ENCODE data around the gene RPL22.
A peak's percentile ranks its signal among the peaks of the same experiment; 100 is the strongest.

The RPL22 gene

GRCh38 chr1:6165027-6165426, 34.4 kb downstream of the RPL22 start:
- no peak overlapping the region for H3K4me3 ChIP-seq (ENCODE audit: low read depth, low read length)
- TF ChIP-seq, protein P1, sequence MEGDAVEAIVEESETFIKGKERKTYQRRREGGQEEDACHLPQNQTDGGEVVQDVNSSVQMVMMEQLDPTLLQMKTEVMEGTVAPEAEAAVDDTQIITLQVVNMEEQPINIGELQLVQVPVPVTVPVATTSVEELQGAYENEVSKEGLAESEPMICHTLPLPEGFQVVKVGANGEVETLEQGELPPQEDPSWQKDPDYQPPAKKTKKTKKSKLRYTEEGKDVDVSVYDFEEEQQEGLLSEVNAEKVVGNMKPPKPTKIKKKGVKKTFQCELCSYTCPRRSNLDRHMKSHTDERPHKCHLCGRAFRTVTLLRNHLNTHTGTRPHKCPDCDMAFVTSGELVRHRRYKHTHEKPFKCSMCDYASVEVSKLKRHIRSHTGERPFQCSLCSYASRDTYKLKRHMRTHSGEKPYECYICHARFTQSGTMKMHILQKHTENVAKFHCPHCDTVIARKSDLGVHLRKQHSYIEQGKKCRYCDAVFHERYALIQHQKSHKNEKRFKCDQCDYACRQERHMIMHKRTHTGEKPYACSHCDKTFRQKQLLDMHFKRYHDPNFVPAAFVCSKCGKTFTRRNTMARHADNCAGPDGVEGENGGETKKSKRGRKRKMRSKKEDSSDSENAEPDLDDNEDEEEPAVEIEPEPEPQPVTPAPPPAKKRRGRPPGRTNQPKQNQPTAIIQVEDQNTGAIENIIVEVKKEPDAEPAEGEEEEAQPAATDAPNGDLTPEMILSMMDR (IDR thresholded peaks at IDR 0.05; ENCODE audit: borderline replicate concordance, insufficient read depth, low read depth, low read length): no peak

DNA sequence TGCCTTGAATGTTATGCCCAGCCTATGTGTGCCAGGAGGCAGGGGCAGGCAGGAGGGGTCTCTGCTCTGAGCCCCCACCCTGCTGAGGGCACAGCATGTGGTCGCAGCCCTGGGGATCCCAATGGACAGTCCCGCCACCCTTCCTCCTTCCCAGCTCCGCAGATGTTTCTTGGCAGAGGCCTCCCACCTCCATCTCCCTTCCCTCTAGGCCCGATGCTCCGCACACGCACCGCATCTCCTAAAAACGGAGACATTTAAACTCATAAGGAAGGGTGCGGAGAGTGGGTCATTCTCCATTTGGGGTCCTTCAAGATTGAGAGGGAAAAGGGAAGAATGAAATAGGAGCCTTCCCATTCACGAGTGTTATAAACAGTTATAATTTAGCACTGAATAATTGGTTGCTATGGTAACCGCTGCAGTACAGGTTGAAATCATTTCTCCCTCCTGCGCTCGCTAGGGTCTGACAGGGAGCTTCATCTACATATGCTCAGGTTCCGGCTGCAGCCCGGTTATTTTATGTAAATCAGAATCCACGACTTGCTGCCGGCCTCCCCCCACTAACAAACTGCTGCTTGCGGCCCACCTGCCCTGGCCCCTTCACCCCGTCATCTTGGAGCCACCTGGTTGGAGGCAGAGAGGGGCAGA, 35.3 kb downstream of the RPL22 start:
- H3K4me3 ChIP-seq (ENCODE audit: low read depth, low read length): no peak overlapping the region
- TF ChIP-seq, protein P1 (IDR thresholded peaks at IDR 0.05; ENCODE audit: borderline replicate concordance, insufficient read depth, low read depth, low read length): no peak

- TF ChIP-seq, protein P1 (IDR thresholded peaks at IDR 0.05; ENCODE audit: borderline replicate concordance, insufficient read depth, low read depth, low read length): no peak
- no peak overlapping the region for H3K4me3 ChIP-seq (ENCODE audit: low read depth, low read length)
Observed at GRCh38 chr1:6163191-6163972, 36.0 kb downstream of the RPL22 start.

- no peak overlapping the region for H3K4me3 ChIP-seq (ENCODE audit: low read depth, low read length)
- TF ChIP-seq, protein P1 (IDR thresholded peaks at IDR 0.05; ENCODE audit: borderline replicate concordance, insufficient read depth, low read depth, low read length): peak; percentile 23; the same call in 1 of the 2 replicates
Observed at GRCh38 chr1:6162773-6163172, 36.6 kb downstream of the RPL22 start.

DNA sequence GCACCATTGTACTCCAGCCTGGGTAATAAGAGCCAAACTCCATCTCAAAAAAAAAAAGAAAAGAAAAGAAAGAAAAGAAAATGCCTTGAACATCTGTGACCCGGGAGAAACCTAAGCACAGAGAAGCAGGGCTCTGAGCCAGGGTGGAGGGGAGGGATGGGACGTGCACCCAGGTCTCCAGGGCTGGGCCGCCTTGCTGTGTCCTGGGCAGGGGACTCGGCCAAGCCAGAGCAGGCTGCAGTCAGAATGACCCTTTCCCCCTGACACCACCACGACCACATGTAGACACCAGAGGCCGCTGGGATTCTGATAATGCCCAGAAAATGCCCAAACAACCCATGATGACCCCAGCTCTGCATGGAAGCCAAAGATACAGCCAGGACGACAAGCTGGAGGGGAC, 37.1 kb downstream of the RPL22 start:
- TF ChIP-seq, protein P1 (IDR thresholded peaks at IDR 0.05; ENCODE audit: borderline replicate concordance, insufficient read depth, low read depth, low read length): no peak

GRCh38 chr1:6158181-6158580, 41.2 kb downstream of the RPL22 start:
- H3K4me3 ChIP-seq (ENCODE audit: low read depth, low read length): no peak overlapping the region
- TF ChIP-seq, protein P1 (IDR thresholded peaks at IDR 0.05; ENCODE audit: borderline replicate concordance, insufficient read depth, low read depth, low read length): no peak

More for the DNA sequence above, 37.1 kb downstream of the RPL22 start:
- H3K4me3 ChIP-seq (ENCODE audit: low read depth, low read length): no peak overlapping the region

All from GM12875 (cell line).